Esophagus muscularis mucosa (tissue), 4 donors: ENCODE data around the gene PPCS. TPM values are rescaled to one million over a fixed set of nuclear protein-coding genes. Genes with fewer than 3 reads are reported as not detected.
"Not testable (repeated sequence)": the region's sequence is repeated elsewhere in the genome, so short reads cannot be mapped to it uniquely, and the experiment has no call there.

Source experiments
- DNase-seq: peaks from one replicate; pipeline ENCODE4 v3.0.0-alpha.2; 2017; ENCODE audit errors: extremely low spot score
- H3K27ac ChIP-seq, 4 donors: fragments of 200-600 bp; sonication (generic); replicated peaks in 1 of 4; 1 replicate in 3 of 4; 2 replicates in 1 of 4; pipeline ENCODE4 v1.5.1; 2016 to 2019; ENCODE audit warnings: mild to moderate bottlenecking in 1 of 4
- H3K27me3 ChIP-seq, 4 donors: fragments of 200-600 bp; sonication (generic); one replicate each; pipeline versions ENCODE4 v1.5.1 to v1.6.0; 2016 to 2019
- H3K36me3 ChIP-seq, 4 donors: fragments of 200-600 bp; sonication (generic); one replicate each; pipeline ENCODE4 v1.5.1; 2016 to 2019
- H3K4me1 ChIP-seq, 4 donors: fragments of 200-600 bp; sonication (generic); one replicate each; pipeline ENCODE4 v1.5.1; 2016 to 2019
- H3K4me3 ChIP-seq, 4 donors: fragments of 200-600 bp; sonication (generic); 1 replicate in 2 of 4; 2 replicates in 2 of 4; pipeline ENCODE4 v1.5.1; 2016 to 2019; ENCODE audit warnings: mild to moderate bottlenecking in 4 of 4, moderate library complexity in 1 of 4
- H3K9me3 ChIP-seq, 4 donors: fragments of 200-600 bp; sonication (generic); 1 replicate in 3 of 4; 2 replicates in 1 of 4; pipeline ENCODE4 v1.5.1; 2016 to 2019
- EP300 ChIP-seq: sonication (generic); formaldehyde crosslinking; IDR thresholded peaks from one replicate; pipeline ENCODE4 v1.6.1; 2017; ENCODE audit warnings: antibody characterized with exemption
- POLR2A ChIP-seq: fragments of 450-650 bp; IDR thresholded peaks from one replicate; pipeline ENCODE4 v1.6.1; 2017; ENCODE audit warnings: antibody characterized with exemption, moderate library complexity, mild to moderate bottlenecking, low read depth
- POLR2AphosphoS5 ChIP-seq, 2 donors: sonication (generic); formaldehyde crosslinking; IDR thresholded peaks; one replicate each; pipeline ENCODE4 v1.6.1; 2017; ENCODE audit warnings: antibody characterized with exemption in 2 of 2
- WGBS: methylation state at CpG from one replicate; pipeline ENCODE4 v1.1.5; 2018; 5-methylcytosine and 5-hydroxymethylcytosine counted together
- intact Hi-C: fragments of 100-400 bp; cut with DNase I; formaldehyde crosslinking; loops from one replicate; pipeline ENCODE4 v1.15.1; 2023
- total RNA-seq, 4 donors: library from RNA; depleted of rRNA; stranded (reverse); fragments of >200 nt; gene quantifications; one replicate each; pipeline versions ENCODE4 v1.1.0 to v1.2.1, GENCODE V29; 2016
- TF ChIP-seq, protein P1 (sequence below), 3 experiments: fragments of 200-600 bp in 2 of 3; fragments of 450-650 bp in 1 of 3; sonication (generic) in 2 of 3; IDR thresholded peaks; one replicate each; pipeline ENCODE4 v1.5.1; 2017 to 2019; ENCODE audit warnings: antibody characterized with exemption in 3 of 3, mild to moderate bottlenecking in 2 of 3, moderate library complexity in 1 of 3

The PPCS gene
- total RNA-seq, 4 donors from 2014 or later: 59.1 to 105 (median 90.6) TPM

DNA sequence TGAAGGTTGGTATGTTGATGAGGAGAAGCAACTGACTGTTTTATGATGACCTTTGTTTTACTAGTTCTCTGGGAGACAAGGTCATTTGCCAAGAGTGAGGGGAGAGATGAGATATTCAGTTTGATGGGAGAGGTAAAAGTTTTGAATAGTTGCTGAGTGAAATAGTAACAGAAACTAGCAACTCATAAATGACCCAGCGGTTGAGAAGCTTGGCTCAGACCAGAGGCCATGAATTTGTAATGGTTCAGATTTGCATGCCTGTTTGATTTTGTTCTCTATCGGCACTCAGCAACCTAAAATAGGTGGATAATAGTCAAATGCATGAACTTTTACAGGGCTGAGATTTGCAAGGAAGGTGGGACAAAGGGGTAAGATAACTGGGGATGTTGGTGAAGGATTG, 13.4 kb downstream of the PPCS start:
- WGBS: 98% methylated on average over 2 of the region's 2 CpGs
- TF ChIP-seq POLR2AphosphoS5 (IDR thresholded peaks at IDR 0.05) (no peak), EP300 (no peak), POLR2A (no peak)
- TF ChIP-seq, protein P1, sequence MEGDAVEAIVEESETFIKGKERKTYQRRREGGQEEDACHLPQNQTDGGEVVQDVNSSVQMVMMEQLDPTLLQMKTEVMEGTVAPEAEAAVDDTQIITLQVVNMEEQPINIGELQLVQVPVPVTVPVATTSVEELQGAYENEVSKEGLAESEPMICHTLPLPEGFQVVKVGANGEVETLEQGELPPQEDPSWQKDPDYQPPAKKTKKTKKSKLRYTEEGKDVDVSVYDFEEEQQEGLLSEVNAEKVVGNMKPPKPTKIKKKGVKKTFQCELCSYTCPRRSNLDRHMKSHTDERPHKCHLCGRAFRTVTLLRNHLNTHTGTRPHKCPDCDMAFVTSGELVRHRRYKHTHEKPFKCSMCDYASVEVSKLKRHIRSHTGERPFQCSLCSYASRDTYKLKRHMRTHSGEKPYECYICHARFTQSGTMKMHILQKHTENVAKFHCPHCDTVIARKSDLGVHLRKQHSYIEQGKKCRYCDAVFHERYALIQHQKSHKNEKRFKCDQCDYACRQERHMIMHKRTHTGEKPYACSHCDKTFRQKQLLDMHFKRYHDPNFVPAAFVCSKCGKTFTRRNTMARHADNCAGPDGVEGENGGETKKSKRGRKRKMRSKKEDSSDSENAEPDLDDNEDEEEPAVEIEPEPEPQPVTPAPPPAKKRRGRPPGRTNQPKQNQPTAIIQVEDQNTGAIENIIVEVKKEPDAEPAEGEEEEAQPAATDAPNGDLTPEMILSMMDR (IDR thresholded peaks at IDR 0.05): no peak
- intact Hi-C loops: loop anchor here (10.0 kb wide), 1 partner anchor 215 kb away; the partner anchor contains the start of gene YBX1

DNA sequence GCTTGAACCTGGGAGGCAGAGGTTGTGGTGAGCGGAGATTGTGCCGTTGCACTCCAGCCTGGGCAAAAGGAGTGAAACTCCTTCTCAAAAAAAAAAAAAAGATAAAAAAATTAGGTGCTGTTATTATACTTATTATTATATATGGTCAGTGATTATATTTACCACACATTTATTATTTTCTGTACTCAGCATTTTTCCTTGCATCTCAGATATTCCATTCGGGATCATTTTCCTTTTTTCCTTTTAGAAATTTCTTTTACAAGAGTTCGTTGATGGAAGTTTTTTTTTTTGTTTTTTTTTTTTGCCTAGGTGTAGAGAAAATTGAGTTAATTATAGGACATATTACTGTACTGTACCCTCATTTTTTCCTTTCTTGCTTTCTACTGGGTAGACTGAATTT, 20.3 kb downstream of the PPCS start:
- Histone ChIP-seq H3K4me1 (no peaks in the 10 kb centered on the region), H3K36me3 (peaks cover 0 to 11% (median 2%) of the 10 kb centered on the region in 4 donors), H3K9me3 (no peaks in the 10 kb centered on the region), H3K27ac (no peak overlapping the region), H3K4me3 (no peak overlapping the region), H3K27me3 (no peaks in the 10 kb centered on the region)
- intact Hi-C loops: no loop called here
- TF ChIP-seq POLR2A (no peak), EP300 (no peak), POLR2AphosphoS5 (IDR thresholded peaks at IDR 0.05) (no peak)
- TF ChIP-seq, protein P1 (IDR thresholded peaks at IDR 0.05): no peak
- WGBS: 88% methylated on average over 4 of the region's 4 CpGs
- no peak for DNase-seq

More for the DNA sequence above, 13.4 kb downstream of the PPCS start:
- no peaks in the 10 kb centered on the region for H3K27me3 ChIP-seq
- H3K4me3 ChIP-seq: no peak overlapping the region
- no peak overlapping the region for H3K27ac ChIP-seq
- no peaks in the 10 kb centered on the region for H3K4me1 ChIP-seq
- no peak for DNase-seq
- H3K9me3 ChIP-seq: no peaks in the 10 kb centered on the region
- H3K36me3 ChIP-seq: no peaks in the 10 kb centered on the region

DNA sequence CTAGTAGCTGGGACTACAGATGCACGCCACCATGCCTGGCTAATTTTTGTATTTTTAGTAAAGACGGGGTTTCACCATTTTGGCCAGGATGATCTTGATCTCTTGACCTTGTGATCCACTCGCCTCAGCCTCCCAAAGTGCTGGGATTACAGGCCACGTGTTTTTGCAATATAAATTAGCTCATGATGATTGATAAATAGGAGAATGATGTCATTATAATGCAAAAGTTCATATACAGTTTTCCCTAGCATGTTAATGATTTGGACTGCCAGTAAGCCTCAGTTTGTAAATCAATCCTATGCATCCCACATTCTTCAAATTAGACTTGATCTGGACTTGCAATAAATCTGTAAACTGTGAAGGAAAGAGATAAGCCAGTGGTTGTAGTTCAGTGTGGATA, 21.0 kb downstream of the PPCS start:
- H3K27ac ChIP-seq, DNase-seq, intact Hi-C loops, H3K4me1 ChIP-seq, H3K27me3 ChIP-seq, H3K4me3 ChIP-seq, H3K9me3 ChIP-seq: not testable (repeated sequence)
- WGBS: 89% methylated on average over 4 of the region's 4 CpGs
- H3K36me3 ChIP-seq: peaks cover 0 to 16% (median 2%) of the 10 kb centered on the region in 4 donors

DNA sequence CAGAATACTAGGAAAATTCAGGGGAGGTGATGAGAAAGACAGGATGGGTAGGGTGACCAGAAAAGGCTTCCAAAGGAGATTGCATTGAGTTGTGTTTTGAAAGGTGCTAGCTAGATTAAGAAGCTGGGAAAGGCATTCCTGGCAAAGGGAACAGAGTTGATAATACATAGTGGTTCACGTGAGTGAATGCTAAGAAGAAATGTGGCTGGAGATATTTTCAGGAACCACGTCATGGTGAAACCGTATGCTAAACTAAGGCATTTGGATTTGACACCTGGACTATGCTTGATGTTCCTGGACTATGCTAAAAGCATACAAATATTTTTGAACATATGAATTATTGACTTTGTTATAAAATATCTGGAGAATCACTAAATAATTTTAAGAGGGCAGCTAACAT, 21.4 kb downstream of the PPCS start:
- intact Hi-C loops: no loop called here
- Histone ChIP-seq H3K27ac (no peak overlapping the region), H3K4me1 (no peaks in the 10 kb centered on the region), H3K9me3 (no peaks in the 10 kb centered on the region), H3K36me3 (peaks cover under 1 to 20% (median 3%) of the 10 kb centered on the region in 4 donors), H3K27me3 (no peaks in the 10 kb centered on the region), H3K4me3 (no peak overlapping the region)
- no peak for DNase-seq
- TF ChIP-seq, protein P1 (IDR thresholded peaks at IDR 0.05): no peak
- TF ChIP-seq EP300 (no peak), POLR2AphosphoS5 (IDR thresholded peaks at IDR 0.05) (no peak), POLR2A (no peak)
- WGBS: 95% methylated on average over 3 of the region's 3 CpGs

DNA sequence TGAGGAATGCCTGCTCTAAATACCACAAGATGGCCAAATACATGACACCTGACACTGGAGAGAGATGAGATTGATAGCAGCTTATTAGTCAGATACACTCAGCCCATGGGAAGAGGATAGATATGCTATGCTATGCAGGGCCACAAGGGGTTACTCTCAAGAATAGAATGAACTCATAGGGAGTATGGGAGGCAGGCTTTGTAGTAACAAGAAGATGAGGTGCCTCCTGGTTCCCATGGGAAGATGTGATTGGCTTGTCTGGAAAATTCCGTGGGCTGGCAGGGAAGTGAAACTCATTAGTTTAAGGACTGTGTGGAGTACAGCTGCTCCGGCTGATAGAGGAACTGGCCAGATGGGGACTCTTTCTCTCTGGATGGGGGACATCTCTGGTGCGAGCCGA, 23.3 kb downstream of the PPCS start:
- no peak overlapping the region for H3K4me3 ChIP-seq
- no peaks in the 10 kb centered on the region for H3K4me1 ChIP-seq
- TF ChIP-seq, protein P1 (IDR thresholded peaks at IDR 0.05): no peak
- TF ChIP-seq EP300 (no peak), POLR2AphosphoS5 (IDR thresholded peaks at IDR 0.05) (no peak), POLR2A (no peak)
- no peak overlapping the region for H3K27ac ChIP-seq
- H3K27me3 ChIP-seq: no peaks in the 10 kb centered on the region
- DNase-seq: no peak
- H3K9me3 ChIP-seq: no peaks in the 10 kb centered on the region
- 43% methylated on average over 4 of the region's 4 CpGs for WGBS
- intact Hi-C loops: no loop called here
- peaks cover 3 to 27% (median 5%) of the 10 kb centered on the region in 4 donors for H3K36me3 ChIP-seq
